SU-DHL-6 (cell line): ENCODE results near the gene OXLD1.

Experiments used
- EZH2phosphoT487 ChIP-seq: fragments of 200-600 bp; sonication (generic), shearing (Covaris generic); conservative IDR thresholded peaks from 2 replicates; pipeline ENCODE4 v1.6.1; 2018; ENCODE audit warnings: mild to moderate bottlenecking, antibody characterized with exemption, low read length, moderate library complexity, mixed read lengths
- TF ChIP-seq, protein P1 (sequence below): fragments of 200-600 bp; sonication (generic); IDR thresholded peaks from one replicate; pipeline ENCODE4 v1.5.1; 2017; ENCODE audit warnings: antibody characterized with exemption, mild to moderate bottlenecking, low read length, moderate library complexity; ENCODE audit not compliant: insufficient read depth, poor library complexity, severe bottlenecking

- TF ChIP-seq, protein P1, sequence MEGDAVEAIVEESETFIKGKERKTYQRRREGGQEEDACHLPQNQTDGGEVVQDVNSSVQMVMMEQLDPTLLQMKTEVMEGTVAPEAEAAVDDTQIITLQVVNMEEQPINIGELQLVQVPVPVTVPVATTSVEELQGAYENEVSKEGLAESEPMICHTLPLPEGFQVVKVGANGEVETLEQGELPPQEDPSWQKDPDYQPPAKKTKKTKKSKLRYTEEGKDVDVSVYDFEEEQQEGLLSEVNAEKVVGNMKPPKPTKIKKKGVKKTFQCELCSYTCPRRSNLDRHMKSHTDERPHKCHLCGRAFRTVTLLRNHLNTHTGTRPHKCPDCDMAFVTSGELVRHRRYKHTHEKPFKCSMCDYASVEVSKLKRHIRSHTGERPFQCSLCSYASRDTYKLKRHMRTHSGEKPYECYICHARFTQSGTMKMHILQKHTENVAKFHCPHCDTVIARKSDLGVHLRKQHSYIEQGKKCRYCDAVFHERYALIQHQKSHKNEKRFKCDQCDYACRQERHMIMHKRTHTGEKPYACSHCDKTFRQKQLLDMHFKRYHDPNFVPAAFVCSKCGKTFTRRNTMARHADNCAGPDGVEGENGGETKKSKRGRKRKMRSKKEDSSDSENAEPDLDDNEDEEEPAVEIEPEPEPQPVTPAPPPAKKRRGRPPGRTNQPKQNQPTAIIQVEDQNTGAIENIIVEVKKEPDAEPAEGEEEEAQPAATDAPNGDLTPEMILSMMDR: no peak
- no peak for TF ChIP-seq EZH2phosphoT487
Measured at GRCh38 chr17:81706232-81706611, 39.8 kb upstream of the OXLD1 start.
